SK-N-SH (cell line): Measurements from ENCODE around the gene ARF1. TPM values are rescaled to one million over a fixed set of nuclear protein-coding genes. Genes with fewer than 3 reads are reported as not detected.

Experiments used
- CTCF ChIA-PET: fragments of 300-600, 350-600 bp; formaldehyde crosslinking; extraction: SDS; loops from one replicate; lab custom pipeline; 2021; lab: Yijun Ruan, JAX
- POLR2A ChIA-PET: fragments of 350-600 bp; sonication (Branson Sonifier 250); formaldehyde crosslinking; extraction: SDS; loops from one replicate; lab custom pipeline; 2020; ENCODE audit warnings: antibody characterized with exemption, inconsistent platforms; lab: Yijun Ruan, JAX
- DNase-seq: peaks from one replicate; pipeline ENCODE4 v3.0.0; 2012
- H2AFZ ChIP-seq: fragments of 200-600 bp; sonication (generic); 2 replicates; pipeline ENCODE4 v1.8.1; 2016; ENCODE audit warnings: antibody characterized with exemption, mild to moderate bottlenecking, low read depth
- H3F3A ChIP-seq: fragments of 200-600 bp; sonication (generic); replicated peaks from 2 replicates; pipeline ENCODE3; 2016; ENCODE audit warnings: antibody characterized with exemption, mild to moderate bottlenecking; ENCODE audit not compliant: insufficient read depth
- H3K27ac ChIP-seq, 2 experiments: fragments of 200-500 bp in 1 of 2; fragments of 200-600 bp in 1 of 2; sonication (Bioruptor generic) in 1 of 2; sonication (generic), shearing (Covaris generic) in 1 of 2; 2 replicates each; pipeline versions ENCODE4 v1.5.1 to v1.6.1; 2014 to 2016; ENCODE audit warnings: low read depth in 2 of 2, inconsistent platforms in 1 of 2, low read length in 1 of 2, mild to moderate bottlenecking in 1 of 2, mixed read lengths in 1 of 2
- H3K27me3 ChIP-seq: fragments of 200-600 bp; sonication (generic), shearing (Covaris generic); 2 replicates; pipeline ENCODE4 v1.6.1; 2016; ENCODE audit warnings: mixed run types; ENCODE audit not compliant: insufficient read depth
- H3K36me3 ChIP-seq, 2 experiments: fragments of 200-500 bp in 1 of 2; fragments of 200-600 bp in 1 of 2; sonication (Bioruptor generic) in 1 of 2; sonication (generic) in 1 of 2; replicated peaks in 1 of 2; 2 replicates each; pipeline versions ENCODE3 to v1.5.1; 2014 to 2016; ENCODE audit warnings: low read length in 1 of 2, mild to moderate bottlenecking in 1 of 2; ENCODE audit not compliant: insufficient read depth in 2 of 2, control insufficient read depth in 1 of 2
- H3K4me1 ChIP-seq, 2 experiments: fragments of 200-500 bp in 1 of 2; fragments of 200-600 bp in 1 of 2; sonication (Bioruptor generic) in 1 of 2; sonication (generic), shearing (Covaris generic) in 1 of 2; 2 replicates each; pipeline versions ENCODE4 v1.5.1 to v1.6.1; 2014 to 2016; ENCODE audit warnings: low read depth in 1 of 2, low read length in 1 of 2, mixed run types in 1 of 2; ENCODE audit not compliant: insufficient read depth in 2 of 2, control insufficient read depth in 1 of 2
- H3K4me2 ChIP-seq: fragments of 200-600 bp; sonication (generic), shearing (Covaris generic); 2 replicates; pipeline ENCODE4 v1.6.1; 2017; ENCODE audit warnings: mixed run types
- H3K4me3 ChIP-seq, 2 experiments: fragments of 200-500 bp in 1 of 2; fragments of 200-600 bp in 1 of 2; sonication (Bioruptor generic) in 1 of 2; sonication (generic), shearing (Covaris generic) in 1 of 2; 2 replicates each; pipeline versions ENCODE4 v1.5.1 to v1.8.1; 2014 to 2016; ENCODE audit warnings: low read depth in 2 of 2, inconsistent platforms in 1 of 2, low read length in 1 of 2, mild to moderate bottlenecking in 1 of 2, mixed read lengths in 1 of 2, moderate library complexity in 1 of 2
- H3K79me2 ChIP-seq: fragments of 200-600 bp; sonication (generic); 2 replicates; pipeline ENCODE4 v1.8.1; 2017; ENCODE audit warnings: mild to moderate bottlenecking; ENCODE audit not compliant: insufficient read depth
- H3K9ac ChIP-seq: fragments of 200-600 bp; sonication (generic); 2 replicates; pipeline ENCODE4 v1.6.1; 2017; ENCODE audit warnings: mixed run types
- H3K9me2 ChIP-seq: fragments of 200-600 bp; sonication (generic); 2 replicates; pipeline ENCODE4 v1.6.1; 2017; ENCODE audit warnings: mixed run types
- H3K9me3 ChIP-seq: fragments of 200-600 bp; sonication (generic); 2 replicates; pipeline ENCODE4 v1.6.1; 2017; ENCODE audit warnings: mixed run types, mild to moderate bottlenecking, moderate library complexity
- H4K20me1 ChIP-seq: fragments of 200-600 bp; sonication (generic); 2 replicates; pipeline ENCODE4 v1.6.1; 2017; ENCODE audit warnings: mild to moderate bottlenecking, mixed run types; ENCODE audit not compliant: insufficient read depth
- ELF1 ChIP-seq: IDR thresholded peaks from 2 replicates; pipeline ENCODE4 v1.4.0; 2012
- FOXJ3 ChIP-seq: sonication (generic); formaldehyde crosslinking; IDR thresholded peaks from 2 replicates; pipeline ENCODE4 v1.5.1; 2020; ENCODE audit warnings: mild to moderate bottlenecking, missing genetic modification reagents
- GATA2 ChIP-seq: sonication (generic); formaldehyde crosslinking; IDR thresholded peaks from 2 replicates; pipeline ENCODE4 v1.5.0; 2020; ENCODE audit warnings: mild to moderate bottlenecking, missing genetic modification reagents
- IRF3 ChIP-seq: fragments of 150-350 bp; IDR thresholded peaks from 2 replicates; pipeline ENCODE4 v1.6.1; 2016; ENCODE audit warnings: mild to moderate bottlenecking, low read depth, low read length
- MAX ChIP-seq: IDR thresholded peaks from 2 replicates; pipeline ENCODE4 v1.4.0; 2012; ENCODE audit warnings: low read depth
- NFIC ChIP-seq: IDR thresholded peaks from 2 replicates; pipeline ENCODE4 v1.4.0; 2012; ENCODE audit warnings: borderline replicate concordance
- REST ChIP-seq: IDR thresholded peaks from 2 replicates; pipeline ENCODE4 v1.6.1; 2012; ENCODE audit warnings: mild to moderate bottlenecking, low read depth, low read length, moderate library complexity
- RXRA ChIP-seq: IDR thresholded peaks from 2 replicates; pipeline ENCODE4 v1.4.0; 2012; ENCODE audit warnings: low read depth, mild to moderate bottlenecking, borderline replicate concordance
- SIN3A ChIP-seq: IDR thresholded peaks from 2 replicates; pipeline ENCODE4 v1.6.1; 2012; ENCODE audit warnings: low read depth, mild to moderate bottlenecking, low read length, moderate library complexity, borderline replicate concordance
- TAF1 ChIP-seq: IDR thresholded peaks from 2 replicates; pipeline ENCODE4 v1.6.1; 2012; ENCODE audit warnings: low read depth, mild to moderate bottlenecking, low read length, moderate library complexity, borderline replicate concordance
- TCF12 ChIP-seq: IDR thresholded peaks from 2 replicates; pipeline ENCODE4 v1.4.0; 2012
- ZBTB33 ChIP-seq: IDR thresholded peaks from 2 replicates; pipeline ENCODE4 v1.4.0; 2012; ENCODE audit warnings: low read depth, borderline replicate concordance
- WGBS: methylation state at CpG from one replicate; pipeline ENCODE4 v1.1.6; 2017; ENCODE audit warnings: low lambda C conversion rate; 5-methylcytosine and 5-hydroxymethylcytosine counted together
- polyA plus RNA-seq, 3 experiments: library from polyadenylated mRNA; depleted of rRNA; stranded (reverse); fragments of >200 nt; gene quantifications; 2 replicates each; pipeline ENCODE4 v1.2.3, GENCODE V29; 2012

ARF1 gene
- polyA plus RNA-seq, 1 of the 3 experiments (the other 2 are of a cell fraction), result 713 TPM

GRCh38 chr1:228064741-228065542 lies 17.6 kb upstream of the ARF1 start:
- no peaks in the 10 kb centered on the region for H4K20me1 ChIP-seq
- H3K27me3 ChIP-seq, result peaks cover 23% of the 10 kb centered on the region; the same call in 1 of the 2 replicates
- CTCF ChIA-PET, result no interaction called here
- no peak overlapping the region for H2AFZ ChIP-seq
- DNase-seq, result no peak
- H3K9me2 ChIP-seq, result no peaks in the 10 kb centered on the region
- no peak overlapping the region for H3K4me2 ChIP-seq
- POLR2A ChIA-PET, result no interaction called here
- H3F3A ChIP-seq, result no peaks in the 10 kb centered on the region
- no peaks in the 10 kb centered on the region for H3K9me3 ChIP-seq
- H3K79me2 ChIP-seq, result no peaks in the 10 kb centered on the region
- 44% methylated on average over 4 of the region's 15 CpGs for WGBS
- no peak for TF ChIP-seq TAF1
- TF ChIP-seq ELF1, result no peak
- TF ChIP-seq ZBTB33, result no peak
- no peak for TF ChIP-seq IRF3
- TF ChIP-seq MAX, result no peak
- no peak for TF ChIP-seq TCF12
- no peak for TF ChIP-seq GATA2 (CRISPR knock-in tag)
- no peak for TF ChIP-seq REST
- no peak for TF ChIP-seq FOXJ3 (CRISPR knock-in tag)
- no peak for TF ChIP-seq SIN3A
- no peak for TF ChIP-seq NFIC
- no peak for TF ChIP-seq RXRA
- H3K36me3 ChIP-seq, result no peaks in the 10 kb centered on the region
- H3K4me1 ChIP-seq, result peaks cover 0 to 3% of the 10 kb centered on the region in 2 experiments; a peak in 2 of 4 replicates
- no peak overlapping the region for H3K4me3 ChIP-seq
- no peak overlapping the region for H3K27ac ChIP-seq
- no peak overlapping the region for H3K9ac ChIP-seq
